ENCODE data around the gene SMG5.
A peak's percentile ranks its signal among the peaks of the same experiment; 100 is the strongest.

The SMG5 gene

DNA sequence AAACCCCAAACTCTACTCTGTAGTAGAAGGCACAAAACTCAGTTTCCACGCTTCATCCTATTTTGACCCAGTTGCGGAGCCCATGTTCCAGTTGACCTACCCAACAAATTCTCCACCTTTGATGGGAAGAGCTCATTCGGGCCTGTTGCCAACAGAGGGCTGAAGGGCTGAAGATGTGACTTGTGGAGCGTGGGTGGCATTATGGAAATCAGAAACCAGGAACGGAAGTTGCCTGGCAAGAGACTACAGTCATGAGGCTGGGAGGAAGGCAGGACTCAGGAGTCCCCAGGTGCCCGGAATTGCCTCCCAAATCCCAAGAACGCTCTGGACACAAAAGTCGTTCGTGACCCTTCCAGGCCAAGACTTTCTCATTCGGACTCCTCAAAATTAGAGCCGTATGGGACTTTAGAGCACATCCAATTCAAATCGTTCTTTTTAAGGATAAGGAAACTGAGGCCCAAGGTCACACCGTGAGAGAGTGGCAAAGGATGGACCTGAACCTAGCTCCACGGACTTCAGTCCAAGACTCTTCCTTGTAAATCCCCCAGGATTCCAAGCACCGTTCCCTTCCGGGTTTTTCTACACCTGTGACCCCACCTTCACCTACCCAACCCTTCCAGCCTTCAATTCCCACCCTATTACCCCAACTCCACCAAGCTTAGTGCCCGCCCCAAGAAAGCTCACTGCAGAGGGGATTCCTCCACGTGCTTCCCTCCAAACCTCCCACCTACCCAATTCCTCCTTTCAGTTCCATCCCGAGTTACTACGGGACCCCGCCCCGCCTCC, 739 bp downstream of the SMG5 start:
- peak overlapping the region; percentile 85 for H3K4me3 ChIP-seq (ENCODE audit: low read length)
- peak; percentile 56 for DNase-seq (ENCODE audit: low read depth)
- TF ChIP-seq, protein P1, sequence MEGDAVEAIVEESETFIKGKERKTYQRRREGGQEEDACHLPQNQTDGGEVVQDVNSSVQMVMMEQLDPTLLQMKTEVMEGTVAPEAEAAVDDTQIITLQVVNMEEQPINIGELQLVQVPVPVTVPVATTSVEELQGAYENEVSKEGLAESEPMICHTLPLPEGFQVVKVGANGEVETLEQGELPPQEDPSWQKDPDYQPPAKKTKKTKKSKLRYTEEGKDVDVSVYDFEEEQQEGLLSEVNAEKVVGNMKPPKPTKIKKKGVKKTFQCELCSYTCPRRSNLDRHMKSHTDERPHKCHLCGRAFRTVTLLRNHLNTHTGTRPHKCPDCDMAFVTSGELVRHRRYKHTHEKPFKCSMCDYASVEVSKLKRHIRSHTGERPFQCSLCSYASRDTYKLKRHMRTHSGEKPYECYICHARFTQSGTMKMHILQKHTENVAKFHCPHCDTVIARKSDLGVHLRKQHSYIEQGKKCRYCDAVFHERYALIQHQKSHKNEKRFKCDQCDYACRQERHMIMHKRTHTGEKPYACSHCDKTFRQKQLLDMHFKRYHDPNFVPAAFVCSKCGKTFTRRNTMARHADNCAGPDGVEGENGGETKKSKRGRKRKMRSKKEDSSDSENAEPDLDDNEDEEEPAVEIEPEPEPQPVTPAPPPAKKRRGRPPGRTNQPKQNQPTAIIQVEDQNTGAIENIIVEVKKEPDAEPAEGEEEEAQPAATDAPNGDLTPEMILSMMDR (IDR thresholded peaks at IDR 0.05; ENCODE audit: insufficient read depth, low read depth, low read length, missing control alignments) = no peak

DNA sequence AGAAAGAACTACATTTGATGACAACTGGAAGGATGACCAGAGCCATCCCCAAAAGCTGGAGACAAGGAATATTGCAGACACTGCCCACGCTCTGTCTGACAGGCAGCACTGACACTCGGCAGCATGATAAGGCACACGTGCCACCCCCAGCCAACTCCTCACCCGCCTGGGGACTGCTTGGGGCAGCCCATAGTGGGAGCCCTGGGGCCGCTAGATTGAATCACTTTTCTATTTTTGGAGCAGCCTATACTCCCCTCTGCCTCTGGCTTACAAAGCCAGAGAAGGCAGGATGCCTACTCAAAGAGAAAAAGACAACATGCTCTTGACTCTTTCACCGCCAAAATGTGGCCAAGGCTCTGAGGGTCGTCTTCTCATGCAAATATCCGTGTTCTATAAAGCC, 1.3 kb downstream of the SMG5 start:
- DNase-seq (ENCODE audit: low read depth) = peak; percentile 38
- TF ChIP-seq, protein P1 (IDR thresholded peaks at IDR 0.05; ENCODE audit: insufficient read depth, low read depth, low read length, missing control alignments) = no peak
- peak overlapping the region; percentile 85 for H3K4me3 ChIP-seq (ENCODE audit: low read length)

DNA sequence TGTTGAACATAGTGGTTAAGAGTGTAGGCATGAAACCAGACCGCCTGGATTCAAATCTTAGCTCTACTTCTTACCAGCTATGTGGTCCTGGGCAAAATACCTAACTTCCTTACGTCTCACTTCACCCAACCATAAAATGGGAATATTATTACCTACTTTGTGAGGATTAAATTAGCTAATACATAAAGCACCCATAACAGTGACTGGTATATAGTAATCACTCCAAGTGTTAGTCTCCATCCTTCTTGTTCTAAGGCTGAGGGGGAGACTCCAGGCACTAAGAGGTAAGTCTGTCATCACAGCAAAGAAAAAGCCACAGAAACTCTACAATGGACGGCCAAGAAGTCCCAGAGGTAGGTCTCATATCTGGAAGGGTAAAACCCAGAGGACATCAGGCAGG, 2.8 kb downstream of the SMG5 start:
- TF ChIP-seq, protein P1 (IDR thresholded peaks at IDR 0.05; ENCODE audit: insufficient read depth, low read depth, low read length, missing control alignments) = no peak
- no peak for DNase-seq (ENCODE audit: low read depth)
- H3K4me3 ChIP-seq (ENCODE audit: low read length) = no peak overlapping the region

DNA sequence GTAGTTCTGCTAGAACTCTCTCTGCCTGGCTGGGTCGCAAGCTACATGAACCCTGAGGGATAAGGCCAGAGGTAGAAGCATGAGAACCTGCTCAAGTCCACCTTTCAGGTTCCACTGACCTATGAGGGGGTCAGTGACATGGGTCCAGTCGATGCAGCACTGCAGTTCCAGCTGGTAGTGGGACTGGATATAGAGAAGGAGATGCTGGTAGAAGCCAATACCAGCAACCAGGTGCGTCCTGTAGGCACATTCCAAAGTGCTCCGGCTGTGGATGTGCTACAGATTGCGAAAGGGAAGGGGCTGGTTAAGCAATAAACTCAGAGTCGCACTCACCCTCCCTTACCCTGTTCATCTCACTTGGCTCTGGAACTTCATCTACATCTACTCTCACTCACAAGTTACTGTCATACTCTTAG, 5.7 kb downstream of the SMG5 start:
- H3K4me3 ChIP-seq (ENCODE audit: low read length) = no peak overlapping the region
- peak; percentile 83 for DNase-seq (ENCODE audit: low read depth)
- TF ChIP-seq, protein P1 (IDR thresholded peaks at IDR 0.05; ENCODE audit: insufficient read depth, low read depth, low read length, missing control alignments) = no peak

DNA sequence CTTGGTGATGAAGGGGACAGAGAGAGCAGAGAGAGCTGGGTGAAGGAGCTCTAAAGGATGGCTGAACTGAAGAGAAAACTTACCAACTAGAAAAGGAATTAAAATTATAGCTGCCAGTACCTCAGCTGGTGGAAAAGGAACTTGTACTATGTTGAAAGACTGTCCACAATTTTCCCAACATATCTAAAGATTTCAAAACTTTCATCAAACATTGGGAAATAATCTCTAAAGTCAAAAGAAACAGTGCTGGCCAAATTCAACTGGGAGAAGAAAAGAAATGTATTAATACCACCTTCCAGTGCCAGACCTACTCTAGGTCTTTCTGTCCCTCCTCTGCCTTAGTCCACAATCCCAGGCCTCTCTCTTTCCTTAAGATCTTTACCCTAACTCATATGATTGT, 6.1 kb downstream of the SMG5 start:
- TF ChIP-seq, protein P1 (IDR thresholded peaks at IDR 0.05; ENCODE audit: insufficient read depth, low read depth, low read length, missing control alignments) = no peak
- H3K4me3 ChIP-seq (ENCODE audit: low read length) = no peak overlapping the region
- no peak for DNase-seq (ENCODE audit: low read depth)

DNA sequence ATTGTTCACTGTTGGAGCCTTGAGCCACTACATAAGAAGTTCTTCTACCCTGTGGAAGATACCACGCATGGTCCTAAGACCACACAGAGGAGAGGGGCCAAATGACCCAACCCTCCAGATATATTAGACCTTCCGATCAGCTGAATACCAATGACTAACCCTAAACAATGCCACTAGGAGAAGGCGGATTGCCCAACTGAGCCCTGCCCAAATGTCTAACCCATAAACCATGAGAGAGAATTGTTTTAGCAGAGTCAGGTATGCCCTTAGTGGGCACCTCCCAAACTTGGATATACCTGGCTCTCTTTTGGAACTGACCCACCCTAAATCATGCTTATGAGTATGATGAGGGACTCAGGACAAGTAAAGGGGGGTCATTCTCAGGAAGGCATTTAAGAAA, 12.3 kb downstream of the SMG5 start:
- H3K4me3 ChIP-seq (ENCODE audit: low read length) = no peak overlapping the region
- peak; percentile 50 for DNase-seq (ENCODE audit: low read depth)
- TF ChIP-seq, protein P1 (IDR thresholded peaks at IDR 0.05; ENCODE audit: insufficient read depth, low read depth, low read length, missing control alignments) = no peak

DNA sequence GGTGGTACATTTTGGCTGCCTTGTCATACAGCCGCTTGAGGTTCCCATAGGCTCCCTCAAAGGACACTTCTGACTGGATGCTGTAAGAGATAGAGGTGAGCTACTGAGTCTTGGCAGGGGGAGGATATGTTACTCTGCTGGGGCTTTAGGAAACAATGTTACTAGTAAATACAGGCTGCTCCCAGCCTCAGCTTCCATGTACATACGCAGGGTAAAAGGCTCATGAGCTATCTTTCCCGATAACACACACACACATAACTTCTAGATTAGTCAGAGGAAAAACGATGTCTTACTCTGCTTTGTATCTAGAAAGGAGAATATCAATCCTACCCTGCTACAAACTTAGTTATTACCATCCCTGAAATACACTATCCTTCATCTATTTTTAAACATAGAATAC, 14.3 kb downstream of the SMG5 start:
- no peak overlapping the region for H3K4me3 ChIP-seq (ENCODE audit: low read length)
- TF ChIP-seq, protein P1 (IDR thresholded peaks at IDR 0.05; ENCODE audit: insufficient read depth, low read depth, low read length, missing control alignments) = no peak
- DNase-seq (ENCODE audit: low read depth) = no peak
